CD14-positive monocyte (primary cell): ENCODE results near the gene SLC6A7. TPM values are rescaled to one million over a fixed set of nuclear protein-coding genes. Genes with fewer than 3 reads are reported as not detected.

Experiments
- DNase-seq, 3 donors: peaks; one replicate each; pipeline ENCODE4 v3.0.0-alpha.2; 2011 to 2022
- H2AFZ ChIP-seq: 2 replicates; pipeline ENCODE4 v1.6.0; 2012; ENCODE audit warnings: mild to moderate bottlenecking, low read depth, low read length, inconsistent platforms; ENCODE audit not compliant: insufficient read depth, poor library complexity, severe bottlenecking
- H3K27ac ChIP-seq, 2 donors: 1 replicate in 1 of 2; 2 replicates in 1 of 2; pipeline ENCODE4 v1.5.1; 2012 to 2013; ENCODE audit warnings: low read length in 2 of 2, control low read depth in 1 of 2, inconsistent platforms in 1 of 2, low read depth in 1 of 2, mild to moderate bottlenecking in 1 of 2
- H3K27me3 ChIP-seq, 2 donors: one replicate each; pipeline versions ENCODE4 v1.6.0 to v1.6.1; 2011 to 2013; ENCODE audit warnings: low read length in 2 of 2; ENCODE audit not compliant: control insufficient read depth in 2 of 2, insufficient read depth in 2 of 2
- H3K36me3 ChIP-seq, 2 donors: replicated peaks in 1 of 2; 1 replicate in 1 of 2; 2 replicates in 1 of 2; pipeline versions ENCODE4 v1.5.1 to v1.6.1; 2012 to 2013; ENCODE audit warnings: low read length in 2 of 2, control low read depth in 1 of 2, inconsistent platforms in 1 of 2, mild to moderate bottlenecking in 1 of 2; ENCODE audit not compliant: insufficient read depth in 2 of 2, control insufficient read depth in 1 of 2
- H3K4me1 ChIP-seq, 2 donors: 1 replicate in 1 of 2; 2 replicates in 1 of 2; pipeline versions ENCODE4 v1.5.1 to v1.6.1; 2012 to 2013; ENCODE audit warnings: low read length in 2 of 2, control low read depth in 1 of 2, inconsistent platforms in 1 of 2, mild to moderate bottlenecking in 1 of 2, moderate library complexity in 1 of 2; ENCODE audit not compliant: insufficient read depth in 2 of 2, control insufficient read depth in 1 of 2
- H3K4me2 ChIP-seq: replicated peaks from 2 replicates; pipeline ENCODE3; 2012; ENCODE audit warnings: low read length, moderate library complexity, mild to moderate bottlenecking; ENCODE audit not compliant: poor library complexity, severe bottlenecking; ENCODE audit errors: extremely low read depth
- H3K4me3 ChIP-seq, 3 experiments: fragments of 200-600 bp in 1 of 3; sonication (generic) in 1 of 3; replicated peaks in 1 of 3; 1 replicate in 2 of 3; 2 replicates in 1 of 3; pipeline ENCODE4 v1.5.1; 2011 to 2013; ENCODE audit warnings: low read length in 3 of 3, mild to moderate bottlenecking in 3 of 3, control low read depth in 2 of 3, low read depth in 2 of 3, inconsistent platforms in 1 of 3, moderate library complexity in 1 of 3
- H3K79me2 ChIP-seq: 2 replicates; pipeline ENCODE4 v1.6.0; 2012; ENCODE audit warnings: mild to moderate bottlenecking, control low read depth, inconsistent platforms, low read length, moderate library complexity; ENCODE audit not compliant: insufficient read depth
- H3K9ac ChIP-seq: 2 replicates; pipeline ENCODE4 v1.6.0; 2017; ENCODE audit warnings: low read length, mild to moderate bottlenecking; ENCODE audit not compliant: insufficient read depth, poor library complexity, severe bottlenecking
- H3K9me3 ChIP-seq, 2 donors: replicated peaks in 1 of 2; 1 replicate in 1 of 2; 2 replicates in 1 of 2; pipeline versions ENCODE4 v1.5.1 to v1.6.1; 2012 to 2013; ENCODE audit warnings: low read length in 2 of 2, control low read depth in 1 of 2; ENCODE audit not compliant: control insufficient read depth in 1 of 2, insufficient read depth in 1 of 2
- H4K20me1 ChIP-seq: 2 replicates; pipeline ENCODE4 v1.6.0; 2012; ENCODE audit warnings: mild to moderate bottlenecking, low read length, control low read depth, moderate library complexity; ENCODE audit not compliant: insufficient read depth
- H3K27ac Mint-ChIP-seq, 7 donors: one replicate each; pipeline ENCODE4 v1.8.0; 2020; ENCODE audit warnings: mild to moderate bottlenecking in 7 of 7, mixed read lengths in 7 of 7, moderate library complexity in 6 of 7, inconsistent platforms in 2 of 7
- H3K27me3 Mint-ChIP-seq, 3 donors: one replicate each; pipeline ENCODE4 v1.8.0; 2021 to 2022; ENCODE audit warnings: low read depth in 3 of 3, mild to moderate bottlenecking in 3 of 3, mixed read lengths in 3 of 3, moderate library complexity in 3 of 3, inconsistent platforms in 1 of 3
- H3K36me3 Mint-ChIP-seq, 2 donors: one replicate each; pipeline ENCODE4 v1.8.0; 2020; ENCODE audit warnings: mixed read lengths in 2 of 2, inconsistent platforms in 1 of 2, mild to moderate bottlenecking in 1 of 2
- H3K4me1 Mint-ChIP-seq: one replicate; pipeline ENCODE4 v1.8.0; 2020; ENCODE audit warnings: mild to moderate bottlenecking, mixed read lengths
- H3K4me3 Mint-ChIP-seq, 2 donors: one replicate each; pipeline ENCODE4 v1.8.0; 2020; ENCODE audit warnings: mild to moderate bottlenecking in 2 of 2, mixed read lengths in 2 of 2, moderate library complexity in 1 of 2
- H3K9me3 Mint-ChIP-seq, 7 donors: one replicate each; pipeline ENCODE4 v1.8.0; 2020 to 2022; ENCODE audit warnings: mixed read lengths in 7 of 7, mild to moderate bottlenecking in 6 of 7, moderate library complexity in 6 of 7, inconsistent platforms in 2 of 7
- WGBS: methylation state at CpG from one replicate; pipeline ENCODE4 v1.1.5; 2013; ENCODE audit warnings: missing lambda C conversion rate; ENCODE audit not compliant: insufficient coverage; 5-methylcytosine and 5-hydroxymethylcytosine counted together
- intact Hi-C, 2 donors: fragments of 100-400 bp; cut with micrococcal nuclease; formaldehyde crosslinking; loops; one replicate each; pipeline versions ENCODE4 v1.15.0 to v1.15.1; 2023
- polyA plus RNA-seq, 3 donors: library from polyadenylated mRNA; depleted of rRNA in 1 of 3; unstranded in 2 of 3; stranded (reverse) in 1 of 3; fragments of 300-500 nt in 2 of 3; fragments of >200 nt in 1 of 3; fragmentation: Illumina TruSeq in 2 of 3; gene quantifications; 1 replicate in 2 of 3; 2 replicates in 1 of 3; pipeline ENCODE4 v1.2.3, GENCODE V29; 2012 to 2021
- TF ChIP-seq, protein P1 (sequence below): fragments of 200-600 bp; IDR thresholded peaks from one replicate; pipeline ENCODE4 v1.8.0; 2022; ENCODE audit warnings: antibody characterized with exemption, mild to moderate bottlenecking

SLC6A7 gene
- polyA plus RNA-seq, 3 donors = 0.07 TPM; not detected in 2

DNA sequence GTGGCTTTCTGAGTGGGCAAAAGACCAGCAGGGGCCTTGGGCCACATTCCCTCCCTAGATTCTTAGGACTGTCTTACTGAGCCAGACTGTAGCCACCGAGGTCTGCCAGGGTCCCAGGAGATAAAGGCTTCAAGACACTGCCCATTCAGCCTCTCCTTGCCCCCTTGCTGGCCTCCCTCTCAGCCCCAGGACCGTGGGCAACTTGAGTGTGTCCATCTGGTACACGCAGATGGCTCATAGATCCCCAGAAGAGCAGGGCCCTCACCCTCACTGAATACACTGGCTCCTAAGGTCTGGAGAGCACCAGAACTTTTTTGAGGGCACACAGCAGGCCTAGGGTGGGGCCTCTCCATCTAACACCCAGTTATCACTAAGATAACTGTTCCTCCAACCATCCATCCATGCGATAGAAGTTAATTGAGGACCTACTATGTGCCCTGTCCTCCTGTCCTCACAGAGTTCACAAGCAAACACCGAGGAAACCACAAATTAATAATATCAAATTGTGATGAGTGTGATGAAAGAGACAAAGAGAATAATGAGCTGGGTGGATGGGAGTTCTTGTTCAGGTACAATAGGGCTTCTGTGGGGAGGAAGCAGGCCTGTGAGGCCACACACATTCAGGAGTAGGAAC lies 29.3 kb upstream of the SLC6A7 start:
- no peak overlapping the region for H3K27ac ChIP-seq
- H3K9me3 Mint-ChIP-seq = peaks cover 0 to 1% (median 0%) of the 10 kb centered on the region in 7 donors

DNA sequence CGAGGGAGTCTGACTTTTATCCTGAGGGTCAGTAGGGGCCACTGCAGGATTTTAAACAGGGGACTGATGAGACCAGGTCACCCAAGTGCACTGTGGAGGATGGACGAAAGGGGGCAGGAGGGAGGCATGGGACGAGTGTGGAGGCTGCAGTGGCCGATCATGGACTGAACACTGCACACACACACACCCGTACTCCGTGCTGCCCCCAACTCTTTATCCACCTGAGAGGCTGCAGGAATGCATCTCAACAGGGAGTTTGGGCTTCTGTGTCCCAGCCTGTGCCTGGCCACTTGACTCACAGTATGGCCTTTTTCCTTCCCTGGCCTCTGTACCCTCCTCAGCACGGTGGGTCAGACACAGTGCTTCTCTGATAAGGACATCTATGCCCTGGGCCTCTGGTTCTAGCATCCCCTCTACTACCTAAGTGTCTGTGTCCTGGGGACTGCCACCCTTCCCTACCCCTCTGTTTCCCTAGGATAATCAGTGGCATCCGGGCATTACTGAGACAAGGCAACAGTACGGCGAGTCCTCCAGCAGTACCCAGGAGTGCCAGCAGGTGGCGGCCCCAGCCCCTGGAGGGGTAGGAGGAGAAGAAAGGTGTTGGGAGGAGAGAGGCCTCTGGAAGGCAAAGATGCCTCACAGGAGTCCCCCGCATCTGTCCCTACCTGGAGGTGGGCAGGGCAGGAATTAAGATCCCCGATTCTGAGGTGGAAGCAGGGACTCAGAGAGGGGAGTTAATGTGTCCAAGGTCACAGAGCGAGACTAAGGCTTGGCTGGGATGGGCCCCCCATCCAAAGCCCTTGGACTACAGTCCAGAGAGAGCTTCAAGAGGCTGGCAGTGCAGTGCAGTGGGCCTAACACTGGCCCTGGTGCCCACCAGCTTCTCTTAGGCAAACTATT lies 28.4 kb upstream of the SLC6A7 start:
- 50% methylated on average over 8 of the region's 14 CpGs for WGBS

More for the DNA sequence above, 29.3 kb upstream of the SLC6A7 start:
- Histone ChIP-seq H3K79me2 (no peaks in the 10 kb centered on the region), H3K27me3 (peaks cover 3 to 15% of the 10 kb centered on the region in 2 donors), H3K4me2 (no peak overlapping the region), H2AFZ (no peak overlapping the region), H3K9me3 (no peaks in the 10 kb centered on the region), H3K36me3 (no peaks in the 10 kb centered on the region), H3K9ac (no peak overlapping the region), H3K4me3 (no peak overlapping the region), H3K4me1 (peaks cover 6 to 8% of the 10 kb centered on the region in 2 donors), H4K20me1 (no peaks in the 10 kb centered on the region)
- Mint-ChIP-seq H3K36me3 (peaks cover 0 to 3% of the 10 kb centered on the region in 2 donors), H3K27ac (peak overlapping the region in 2 of 7 donors; percentile 10), H3K4me3 (no peak overlapping the region), H3K4me1 (peaks cover 14% of the 10 kb centered on the region), H3K27me3 (peaks cover 25 to 32% (median 31%) of the 10 kb centered on the region in 3 donors)
- TF ChIP-seq, protein P1, sequence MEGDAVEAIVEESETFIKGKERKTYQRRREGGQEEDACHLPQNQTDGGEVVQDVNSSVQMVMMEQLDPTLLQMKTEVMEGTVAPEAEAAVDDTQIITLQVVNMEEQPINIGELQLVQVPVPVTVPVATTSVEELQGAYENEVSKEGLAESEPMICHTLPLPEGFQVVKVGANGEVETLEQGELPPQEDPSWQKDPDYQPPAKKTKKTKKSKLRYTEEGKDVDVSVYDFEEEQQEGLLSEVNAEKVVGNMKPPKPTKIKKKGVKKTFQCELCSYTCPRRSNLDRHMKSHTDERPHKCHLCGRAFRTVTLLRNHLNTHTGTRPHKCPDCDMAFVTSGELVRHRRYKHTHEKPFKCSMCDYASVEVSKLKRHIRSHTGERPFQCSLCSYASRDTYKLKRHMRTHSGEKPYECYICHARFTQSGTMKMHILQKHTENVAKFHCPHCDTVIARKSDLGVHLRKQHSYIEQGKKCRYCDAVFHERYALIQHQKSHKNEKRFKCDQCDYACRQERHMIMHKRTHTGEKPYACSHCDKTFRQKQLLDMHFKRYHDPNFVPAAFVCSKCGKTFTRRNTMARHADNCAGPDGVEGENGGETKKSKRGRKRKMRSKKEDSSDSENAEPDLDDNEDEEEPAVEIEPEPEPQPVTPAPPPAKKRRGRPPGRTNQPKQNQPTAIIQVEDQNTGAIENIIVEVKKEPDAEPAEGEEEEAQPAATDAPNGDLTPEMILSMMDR = no peak
- no peak for DNase-seq
- 61% methylated on average over 3 of the region's 5 CpGs for WGBS
- intact Hi-C loops = loop anchor here in 1 of 2 donors (1.0 kb wide), 1 partner anchor 58 kb away; no protein-coding TSS in a partner anchor

More for the DNA sequence above, 28.4 kb upstream of the SLC6A7 start:
- H3K4me3 Mint-ChIP-seq = peak overlapping the region in 1 of 2 donors; percentile 21
- Histone ChIP-seq H2AFZ (no peak overlapping the region), H3K4me3 (no peak overlapping the region), H3K79me2 (no peaks in the 10 kb centered on the region), H3K27me3 (peaks cover 11 to 15% of the 10 kb centered on the region in 2 donors), H3K4me2 (no peak overlapping the region), H4K20me1 (no peaks in the 10 kb centered on the region), H3K9ac (no peak overlapping the region), H3K27ac (no peak overlapping the region), H3K4me1 (no peaks in the 10 kb centered on the region), H3K9me3 (no peaks in the 10 kb centered on the region), H3K36me3 (no peaks in the 10 kb centered on the region)
- no peaks in the 10 kb centered on the region for H3K36me3 Mint-ChIP-seq
- H3K9me3 Mint-ChIP-seq = peaks cover 0 to 3% (median 0%) of the 10 kb centered on the region in 7 donors
- TF ChIP-seq, protein P1 = peak; percentile 96
- intact Hi-C loops = loop anchor here (1.0 to 2.0 kb wide), 2 partner anchors 55 to 57 kb away; no protein-coding TSS in a partner anchor
- H3K27me3 Mint-ChIP-seq = peaks cover 27 to 32% (median 32%) of the 10 kb centered on the region in 3 donors
- peak overlapping the region in 1 of 7 donors; percentile 10 for H3K27ac Mint-ChIP-seq
- peaks cover 6% of the 10 kb centered on the region for H3K4me1 Mint-ChIP-seq
- peak; percentile 41 to 65 (median 60) for DNase-seq
